SK-N-SH treated with all-trans-retinoic acid at 6 μM for 48 hours (cell line): ENCODE measurements around the gene RBL2.

Source experiments
- ATAC-seq: fragments of 200-7000 bp; cut with Tn5 transposase; 3 replicates; pipeline ENCODE4 v1.9.1; 2020; ENCODE audit warnings: mild to moderate bottlenecking, moderate library complexity
- BACH2 ChIP-seq: fragments of 250-450 bp; sonication (Bioruptor Pico); IDR thresholded peaks from 2 replicates; pipeline ENCODE4 v1.9.0; 2021; ENCODE audit warnings: mild to moderate bottlenecking, borderline replicate concordance
- CREB5 ChIP-seq: fragments of 250-450 bp; sonication (Bioruptor Pico); IDR thresholded peaks from 2 replicates; pipeline ENCODE4 v1.5.1; 2020; ENCODE audit warnings: low read depth, mild to moderate bottlenecking, moderate library complexity
- CSRNP3 ChIP-seq: fragments of 250-450 bp; sonication (Bioruptor Pico); IDR thresholded peaks from 2 replicates; pipeline ENCODE4 v1.5.1; 2021; ENCODE audit warnings: mild to moderate bottlenecking, moderate library complexity
- ESRRG ChIP-seq: fragments of 250-450 bp; sonication (Bioruptor Pico); IDR thresholded peaks from 2 replicates; pipeline ENCODE4 v1.6.1; 2021; ENCODE audit warnings: mild to moderate bottlenecking
- GLIS3 ChIP-seq: fragments of 250-450 bp; sonication (Bioruptor Pico); IDR thresholded peaks from 2 replicates; pipeline ENCODE4 v1.5.0; 2020; ENCODE audit warnings: mild to moderate bottlenecking, moderate library complexity
- ISL1 ChIP-seq: fragments of 250-450 bp; sonication (Bioruptor Pico); IDR thresholded peaks from 2 replicates; pipeline ENCODE4 v2.1.2; 2022; ENCODE audit warnings: mild to moderate bottlenecking, moderate library complexity
- OSR1 ChIP-seq: fragments of 250-450 bp; sonication (Bioruptor Pico); IDR thresholded peaks from 2 replicates; pipeline ENCODE4 v1.8.0; 2022; ENCODE audit warnings: moderate library complexity, mild to moderate bottlenecking, inconsistent platforms
- PATZ1 ChIP-seq: fragments of 250-450 bp; sonication (Bioruptor Pico); IDR thresholded peaks from 2 replicates; pipeline ENCODE4 v1.8.0; 2020; ENCODE audit warnings: mild to moderate bottlenecking, moderate library complexity, borderline replicate concordance
- PPARA ChIP-seq: fragments of 250-450 bp; sonication (Bioruptor Pico); IDR thresholded peaks from 2 replicates; pipeline ENCODE4 v1.5.0; 2020; ENCODE audit warnings: mild to moderate bottlenecking, borderline replicate concordance
- RARB ChIP-seq: fragments of 250-450 bp; sonication (Bioruptor Pico); IDR thresholded peaks from 2 replicates; pipeline ENCODE4 v1.8.0; 2021; ENCODE audit warnings: mild to moderate bottlenecking, moderate library complexity
- SNAI2 ChIP-seq: fragments of 250-450 bp; sonication (Bioruptor Pico); IDR thresholded peaks from 2 replicates; pipeline ENCODE4 v1.5.0; 2020; ENCODE audit warnings: mild to moderate bottlenecking, moderate library complexity
- TCF4 ChIP-seq: fragments of 250-450 bp; sonication (Bioruptor Pico); IDR thresholded peaks from 2 replicates; pipeline ENCODE4 v1.8.0; 2021; ENCODE audit warnings: mild to moderate bottlenecking, moderate library complexity, borderline replicate concordance
- TSHZ2 ChIP-seq: fragments of 250-450 bp; sonication (Bioruptor Pico); IDR thresholded peaks from 2 replicates; pipeline ENCODE4 v1.5.0; 2020; ENCODE audit warnings: mild to moderate bottlenecking, moderate library complexity
- ZC3H10 ChIP-seq: fragments of 250-450 bp; sonication (Bioruptor Pico); IDR thresholded peaks from 2 replicates; pipeline ENCODE4 v1.5.1; 2021; ENCODE audit warnings: mild to moderate bottlenecking, moderate library complexity
- ZFP30 ChIP-seq: fragments of 450-650 bp; formaldehyde crosslinking; IDR thresholded peaks from 2 replicates; pipeline ENCODE4 v1.5.0; 2022; ENCODE audit warnings: mild to moderate bottlenecking, moderate library complexity
- ZNF565 ChIP-seq: fragments of 450-650 bp; formaldehyde crosslinking; conservative IDR thresholded peaks from 2 replicates; pipeline ENCODE4 v1.5.0; 2020; ENCODE audit warnings: low read depth, mild to moderate bottlenecking, moderate library complexity
- ZNF70 ChIP-seq: fragments of 450-650 bp; formaldehyde crosslinking; IDR thresholded peaks from 2 replicates; pipeline ENCODE4 v1.5.0; 2020; ENCODE audit warnings: mild to moderate bottlenecking, moderate library complexity
- ZNF8 ChIP-seq: fragments of 450-650 bp; formaldehyde crosslinking; IDR thresholded peaks from 2 replicates; pipeline ENCODE4 v1.5.0; 2020; ENCODE audit warnings: mild to moderate bottlenecking, moderate library complexity

The RBL2 gene

DNA sequence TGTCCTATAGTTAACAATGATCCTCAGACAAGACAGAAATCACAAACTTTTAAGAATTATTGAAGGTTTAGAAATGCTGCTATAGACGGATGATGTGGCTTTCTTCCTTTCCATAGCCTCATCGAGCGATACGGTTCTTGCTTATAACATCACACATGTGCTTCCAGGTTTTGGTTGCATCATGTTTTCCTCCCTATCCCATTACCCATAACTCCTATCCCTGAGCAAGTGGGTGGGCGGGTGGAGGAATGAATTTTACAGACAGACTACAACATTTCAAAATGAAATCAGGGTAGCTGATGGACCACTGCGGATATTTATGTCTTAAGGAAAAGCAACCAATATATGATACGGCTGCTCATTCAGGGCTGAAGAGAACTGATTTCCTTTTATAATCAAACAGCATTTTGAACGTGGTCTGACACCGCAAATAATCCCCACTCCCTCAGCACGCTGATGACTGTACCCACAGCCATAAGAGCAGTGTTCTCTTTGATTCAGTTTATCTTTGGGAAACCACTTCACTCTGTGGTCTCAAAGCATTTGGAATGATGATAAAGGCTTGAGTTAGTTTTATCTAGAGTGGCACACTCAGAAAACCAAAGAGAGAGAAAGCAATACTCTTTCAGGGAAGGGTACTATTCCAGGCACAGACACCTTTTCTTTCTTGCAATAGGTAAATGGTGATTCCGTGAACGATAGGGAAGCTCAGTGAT is 73.4 kb downstream of the RBL2 start:
- no peak for TF ChIP-seq ISL1 (CRISPR knock-in tag)
- TF ChIP-seq TSHZ2 (CRISPR knock-in tag), result no peak
- TF ChIP-seq GLIS3, result no peak
- TF ChIP-seq ZNF70 (CRISPR knock-in tag), result no peak
- TF ChIP-seq TCF4 (CRISPR knock-in tag), result no peak
- no peak for ATAC-seq

- TF ChIP-seq OSR1 (CRISPR knock-in tag), result no peak
- no peak for TF ChIP-seq ZNF70 (CRISPR knock-in tag)
- no peak for TF ChIP-seq ZNF565 (CRISPR knock-in tag)
- no peak for TF ChIP-seq TSHZ2 (CRISPR knock-in tag)
- no peak for TF ChIP-seq ZC3H10 (CRISPR knock-in tag)
- TF ChIP-seq PATZ1, result no peak
- no peak for TF ChIP-seq SNAI2 (CRISPR knock-in tag)
- TF ChIP-seq ZFP30 (CRISPR knock-in tag), result no peak
- TF ChIP-seq GLIS3, result no peak
- TF ChIP-seq RARB (CRISPR knock-in tag), result no peak
- no peak for TF ChIP-seq PPARA (CRISPR knock-in tag)
- no peak for TF ChIP-seq ZNF8 (CRISPR knock-in tag)
- TF ChIP-seq, all 23 proteins: peak for 0
- peak; percentile 91 for ATAC-seq
Observed at GRCh38 chr16:53509906-53510703, 75.8 kb downstream of the RBL2 start.

- peak; percentile 48 for ATAC-seq
- TF ChIP-seq BACH2 (CRISPR knock-in tag), result no peak
- no peak for TF ChIP-seq ISL1 (CRISPR knock-in tag)
- TF ChIP-seq CREB5, result no peak
- TF ChIP-seq ESRRG (CRISPR knock-in tag), result no peak
- TF ChIP-seq CSRNP3 (CRISPR knock-in tag), result no peak
- TF ChIP-seq ZFP30 (CRISPR knock-in tag), result no peak
- TF ChIP-seq PATZ1, result no peak
Observed at GRCh38 chr16:53510704-53511070, 76.4 kb downstream of the RBL2 start.
